ENCODE results near the gene FAM98C.

FAM98C gene

DNA sequence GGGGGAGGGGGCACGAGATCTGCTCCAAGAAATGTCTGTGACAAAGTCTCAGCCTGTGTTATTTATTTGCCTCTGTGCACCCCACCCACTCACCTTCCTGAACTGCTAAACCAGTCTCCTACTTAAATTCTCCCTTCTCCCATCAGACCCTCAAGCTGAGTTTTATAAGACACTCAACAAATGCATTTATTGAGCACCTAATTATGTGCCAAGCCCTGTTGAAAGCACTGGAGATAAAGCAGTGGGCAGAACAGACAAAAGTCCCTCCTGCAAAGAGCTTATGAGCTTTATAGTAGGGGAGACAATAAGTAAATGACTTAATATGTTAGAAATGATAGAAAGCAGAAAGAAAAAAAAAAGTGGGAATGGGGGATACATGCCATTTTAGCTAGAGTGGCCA lies 3.4 kb upstream of the FAM98C start:
- H3K4me3 ChIP-seq (ENCODE audit: low read length), result no peak overlapping the region
- no peaks in the 10 kb centered on the region for H3K4me1 ChIP-seq (ENCODE audit: low read length)
- no peak for TF ChIP-seq EZH2phosphoT487 (IDR thresholded peaks at IDR 0.05; ENCODE audit: low read length)
- no peak for TF ChIP-seq EZH2 (optimal IDR thresholded peaks at IDR 0.05; ENCODE audit: low read depth, low read length)
- no peak for TF ChIP-seq CTCF (IDR thresholded peaks at IDR 0.05; ENCODE audit: low read length)
- no peak overlapping the region for H3K9ac ChIP-seq (ENCODE audit: low read length)
- no peaks in the 10 kb centered on the region for H4K20me1 ChIP-seq (ENCODE audit: insufficient read depth, low read length)
- no peaks in the 10 kb centered on the region for H3K79me2 ChIP-seq (ENCODE audit: low read length)
- no peak overlapping the region for H3K27ac ChIP-seq (ENCODE audit: low read length)
- no peaks in the 10 kb centered on the region for H3K9me2 ChIP-seq (replicated peaks; ENCODE audit: insufficient read depth, low read length)
- H3K4me2 ChIP-seq (ENCODE audit: low read depth, low read length), result no peak overlapping the region
- no peak for DNase-seq
- no peaks in the 10 kb centered on the region for H3K9me3 ChIP-seq (replicated peaks; ENCODE audit: insufficient read depth, low read length)
- no peak overlapping the region for H2AFZ ChIP-seq (ENCODE audit: low read length)
- H3K27me3 ChIP-seq (replicated peaks; ENCODE audit: insufficient read depth, low read length), result peaks cover 61% of the 10 kb centered on the region
- no peaks in the 10 kb centered on the region for H3K36me3 ChIP-seq (replicated peaks; ENCODE audit: insufficient read depth, low read length)
- H3F3A ChIP-seq (ENCODE audit: insufficient read depth, low read length), result no peaks in the 10 kb centered on the region

- Histone ChIP-seq H3K9me3 (replicated peaks; ENCODE audit: insufficient read depth, low read length) (no peaks in the 10 kb centered on the region), H3K4me2 (ENCODE audit: low read depth, low read length) (no peak overlapping the region), H4K20me1 (ENCODE audit: insufficient read depth, low read length) (no peaks in the 10 kb centered on the region), H3K9me2 (replicated peaks; ENCODE audit: insufficient read depth, low read length) (no peaks in the 10 kb centered on the region), H3K79me2 (ENCODE audit: low read length) (no peaks in the 10 kb centered on the region), H3K27me3 (replicated peaks; ENCODE audit: insufficient read depth, low read length) (peaks cover 53% of the 10 kb centered on the region), H2AFZ (ENCODE audit: low read length) (no peak overlapping the region), H3K4me1 (ENCODE audit: low read length) (no peaks in the 10 kb centered on the region), H3K4me3 (ENCODE audit: low read length) (no peak overlapping the region), H3K9ac (ENCODE audit: low read length) (no peak overlapping the region), H3F3A (ENCODE audit: insufficient read depth, low read length) (no peaks in the 10 kb centered on the region), H3K27ac (ENCODE audit: low read length) (no peak overlapping the region), H3K36me3 (replicated peaks; ENCODE audit: insufficient read depth, low read length) (no peaks in the 10 kb centered on the region)
- TF ChIP-seq CTCF (IDR thresholded peaks at IDR 0.05; ENCODE audit: low read length) (no peak), EZH2 (optimal IDR thresholded peaks at IDR 0.05; ENCODE audit: low read depth, low read length) (no peak), EZH2phosphoT487 (IDR thresholded peaks at IDR 0.05; ENCODE audit: low read length) (no peak)
- no peak for DNase-seq
Measured at GRCh38 chr19:38400361-38400760, 2.5 kb upstream of the FAM98C start.

GRCh38 chr19:38401148-38401547 lies 1.7 kb upstream of the FAM98C start:
- Histone ChIP-seq H3K4me2 (ENCODE audit: low read depth, low read length) (no peak overlapping the region), H3K36me3 (replicated peaks; ENCODE audit: insufficient read depth, low read length) (no peaks in the 10 kb centered on the region), H3K9me2 (replicated peaks; ENCODE audit: insufficient read depth, low read length) (no peaks in the 10 kb centered on the region), H2AFZ (ENCODE audit: low read length) (no peak overlapping the region), H3K9me3 (replicated peaks; ENCODE audit: insufficient read depth, low read length) (no peaks in the 10 kb centered on the region), H3K27me3 (replicated peaks; ENCODE audit: insufficient read depth, low read length) (peaks cover 47% of the 10 kb centered on the region), H3K79me2 (ENCODE audit: low read length) (no peaks in the 10 kb centered on the region), H3F3A (ENCODE audit: insufficient read depth, low read length) (no peaks in the 10 kb centered on the region), H4K20me1 (ENCODE audit: insufficient read depth, low read length) (no peaks in the 10 kb centered on the region), H3K9ac (ENCODE audit: low read length) (no peak overlapping the region), H3K4me1 (ENCODE audit: low read length) (no peaks in the 10 kb centered on the region), H3K27ac (ENCODE audit: low read length) (no peak overlapping the region), H3K4me3 (ENCODE audit: low read length) (no peak overlapping the region)
- TF ChIP-seq EZH2phosphoT487 (IDR thresholded peaks at IDR 0.05; ENCODE audit: low read length) (no peak), CTCF (IDR thresholded peaks at IDR 0.05; ENCODE audit: low read length) (no peak), EZH2 (optimal IDR thresholded peaks at IDR 0.05; ENCODE audit: low read depth, low read length) (no peak)
- no peak for DNase-seq

Data from MM.1S (cell line).